ENCODE results near the gene ASNSD1. TPM values are rescaled to one million over a fixed set of nuclear protein-coding genes. Genes with fewer than 3 reads are reported as not detected.

ASNSD1 gene
- total RNA-seq, 4 donors from 2014 or later: 68.1 to 114 (median 87.3) TPM

DNA sequence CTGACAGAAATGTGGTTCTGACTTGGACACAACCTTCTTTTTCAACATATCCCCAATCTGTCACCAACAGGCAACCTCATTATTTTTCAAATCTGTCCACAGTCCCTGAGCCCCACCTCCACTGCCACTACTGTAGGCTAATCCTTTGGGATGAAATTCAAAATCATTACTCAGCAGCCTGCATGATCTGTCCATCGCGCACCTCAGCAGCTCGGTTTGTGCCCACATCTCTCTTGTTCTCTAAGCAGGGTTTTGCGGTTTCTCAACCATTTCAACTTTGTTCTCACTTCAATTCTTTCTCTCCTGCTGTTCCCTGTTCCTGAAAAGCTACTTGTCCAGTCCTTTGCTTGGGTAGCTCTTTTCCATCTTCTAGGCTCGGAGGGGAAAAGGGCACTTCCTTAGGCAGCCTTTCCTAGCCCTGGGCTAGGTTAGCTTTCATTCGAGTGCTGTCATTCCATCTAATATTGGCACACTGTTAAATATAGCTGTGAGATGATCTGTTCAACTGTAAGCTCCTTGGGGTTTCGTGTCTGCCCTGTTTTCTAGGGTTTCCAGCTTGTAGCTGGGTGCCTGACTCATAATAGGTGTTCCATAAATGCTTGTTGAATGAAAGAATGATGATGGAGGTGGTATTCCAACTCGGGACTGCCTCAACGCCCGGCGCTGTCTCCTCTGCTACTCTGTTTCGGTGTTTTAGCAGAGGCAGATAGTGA, 12.6 kb downstream of the ASNSD1 start:
- intact Hi-C loops (cut with DNase I; ENCODE audit: low total_unique reads) (loop anchor here (1.0 kb wide), 2 partner anchors 13 to 24 kb away; partner anchors contain the start of gene ASNSD1), in situ Hi-C loops (cut with MboI; ENCODE audit: low sequenced_read_pairs in 4 of 4) (loop anchor here in 1 of 4 donors (10.0 kb wide), 1 partner anchor 111 kb away; the partner anchor contains the start of genes ORMDL1 and PMS1)
- H3K27me3 ChIP-seq: no peaks in the 10 kb centered on the region
- DNase-seq (no peak), ATAC-seq (peak; percentile 71 to 73)
- H3K9me3 ChIP-seq: no peaks in the 10 kb centered on the region
- H3K4me3 ChIP-seq: peak overlapping the region; percentile 63 to 83 (median 72)
- peaks cover 9 to 20% of the 10 kb centered on the region in 2 donors for H3K4me1 ChIP-seq
- peak overlapping the region; percentile 91 to 97 (median 94) for H3K27ac ChIP-seq
- TF ChIP-seq CTCF (IDR thresholded peaks at IDR 0.05 in 4 of 5, conservative IDR thresholded peaks at IDR 0.05 in 1 of 5) (no peak), POLR2A (IDR thresholded peaks at IDR 0.05) (no peak)
- H3K36me3 ChIP-seq: peaks cover 0 to 37% of the 10 kb centered on the region in 2 donors

DNA sequence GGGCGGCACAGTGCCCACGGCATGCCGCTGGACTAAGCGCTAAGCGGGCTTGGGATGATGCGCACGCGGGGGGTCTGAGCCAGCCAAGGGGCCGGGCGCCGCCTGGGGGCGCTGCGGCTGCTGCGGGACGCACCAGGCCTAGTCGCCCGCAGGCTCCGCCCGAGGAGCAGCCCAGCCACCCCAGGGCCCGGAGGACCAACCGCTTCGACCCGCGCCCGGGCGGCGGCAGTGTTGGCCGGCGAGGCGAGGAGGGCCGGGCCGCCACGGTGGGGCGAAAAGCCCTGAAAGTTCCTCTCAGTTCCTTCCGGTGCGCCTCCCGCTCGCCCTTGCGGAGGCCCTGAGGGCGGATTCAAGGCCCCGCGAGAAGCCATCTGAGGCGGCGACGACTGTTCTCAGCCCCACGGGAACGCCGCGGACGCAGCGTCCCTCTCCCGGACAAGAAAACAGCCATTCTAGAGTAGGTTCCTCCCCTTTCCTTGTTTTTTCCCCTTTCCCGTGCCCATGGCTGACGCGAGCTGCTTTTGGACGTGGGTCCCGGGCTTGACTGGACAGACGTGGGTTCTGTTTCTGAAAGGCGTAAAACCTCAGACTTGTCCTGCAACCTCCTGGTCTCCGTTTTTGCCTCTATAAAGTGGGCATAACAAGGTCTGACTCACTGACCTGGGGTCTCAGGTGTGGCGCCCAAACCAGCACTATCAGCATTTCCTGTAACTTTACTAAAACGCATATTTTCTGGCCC, 13.3 kb downstream of the ASNSD1 start, which contains the start of gene ANKAR:
Gene ANKAR, plus strand, starts transcription at position 297 of the 739 bp plus-strand sequence. CDS start 1,821 bp downstream, outside the sequence.
- Histone ChIP-seq H3K4me3 (peak within 1 kb of the TSS; percentile 63 to 83 (median 72)), H3K9me3 (no peaks in the 10 kb centered on the region), H3K27ac (peak within 1 kb of the TSS; percentile 91 to 97 (median 94)), H3K27me3 (no peaks in the 10 kb centered on the region), H3K36me3 (peaks cover 0 to 30% of the 10 kb centered on the region in 2 donors), H3K4me1 (peaks cover 9 to 20% of the 10 kb centered on the region in 2 donors)
- DNase-seq (peak; percentile 74 to 89), ATAC-seq (peak; percentile 88 to 90)
- in situ Hi-C loops (cut with MboI; ENCODE audit: low sequenced_read_pairs in 4 of 4): loop anchor here in 1 of 4 donors (10.0 kb wide), 1 partner anchor 110 kb away; the partner anchor contains the start of genes ORMDL1 and PMS1
- intact Hi-C loops (cut with DNase I; ENCODE audit: low total_unique reads): loop anchor here (1.0 kb wide), 2 partner anchors 13 to 24 kb away; partner anchors contain the start of gene ASNSD1
- TF ChIP-seq CTCF (IDR thresholded peaks at IDR 0.05 in 4 of 5, conservative IDR thresholded peaks at IDR 0.05 in 1 of 5): peak; percentile 76 to 97 (median 84)
- peak; percentile 54 to 56 for TF ChIP-seq POLR2A (IDR thresholded peaks at IDR 0.05)

GRCh38 chr2:189676471-189676870, 15.2 kb downstream of the ASNSD1 start:
- Histone ChIP-seq H3K27ac (no peak overlapping the region), H3K4me1 (peaks cover 9 to 20% of the 10 kb centered on the region in 2 donors), H3K36me3 (peaks cover 0 to 10% of the 10 kb centered on the region in 2 donors), H3K27me3 (no peaks in the 10 kb centered on the region), H3K4me3 (no peak overlapping the region), H3K9me3 (no peaks in the 10 kb centered on the region)
- TF ChIP-seq CTCF (IDR thresholded peaks at IDR 0.05 in 4 of 5, conservative IDR thresholded peaks at IDR 0.05 in 1 of 5) (no peak), POLR2A (IDR thresholded peaks at IDR 0.05) (no peak)
- DNase-seq (no peak), ATAC-seq (no peak)
- in situ Hi-C loops (cut with MboI; ENCODE audit: low sequenced_read_pairs in 4 of 4): loop anchor here in 1 of 4 donors (10.0 kb wide), 1 partner anchor 108 kb away; the partner anchor contains the start of genes ORMDL1 and PMS1
- intact Hi-C loops (cut with DNase I; ENCODE audit: low total_unique reads): no loop called here

- Histone ChIP-seq H3K36me3 (no peaks in the 10 kb centered on the region), H3K9me3 (no peaks in the 10 kb centered on the region), H3K27me3 (no peaks in the 10 kb centered on the region), H3K27ac (no peak overlapping the region), H3K4me3 (no peak overlapping the region), H3K4me1 (peaks cover 0 to 12% of the 10 kb centered on the region in 2 donors)
- intact Hi-C loops (cut with DNase I; ENCODE audit: low total_unique reads): no loop called here
- DNase-seq (no peak), ATAC-seq (no peak)
- in situ Hi-C loops (cut with MboI; ENCODE audit: low sequenced_read_pairs in 4 of 4): loop anchor here in 1 of 4 donors (10.0 kb wide), 1 partner anchor 106 kb away; the partner anchor contains the start of genes ORMDL1 and PMS1
- no peak for TF ChIP-seq POLR2A (IDR thresholded peaks at IDR 0.05)
- no peak for TF ChIP-seq CTCF (IDR thresholded peaks at IDR 0.05 in 4 of 5, conservative IDR thresholded peaks at IDR 0.05 in 1 of 5)
These were observed 18.0 kb downstream of the ASNSD1 start for GRCh38 chr2:189679226-189679625.
